ENCODE data around the gene TSPAN5.

TSPAN5 gene

GRCh38 chr4:98641906-98642668 lies 16.3 kb downstream of the TSPAN5 start:
- DNase-seq = no peak

- DNase-seq = no peak
These were observed 17.0 kb downstream of the TSPAN5 start for GRCh38 chr4:98641376-98641775.

GRCh38 chr4:98639523-98639922 lies 18.9 kb downstream of the TSPAN5 start:
- DNase-seq = no peak

GRCh38 chr4:98639108-98639507 lies 19.3 kb downstream of the TSPAN5 start:
- DNase-seq = no peak

GRCh38 chr4:98638661-98639060 lies 19.8 kb downstream of the TSPAN5 start:
- no peak for DNase-seq

GRCh38 chr4:98634061-98634460 lies 24.4 kb downstream of the TSPAN5 start:
- no peak for DNase-seq

GRCh38 chr4:98633159-98633558 lies 25.3 kb downstream of the TSPAN5 start:
- no peak for DNase-seq

GRCh38 chr4:98632258-98632657 lies 26.2 kb downstream of the TSPAN5 start:
- DNase-seq = no peak

GRCh38 chr4:98631506-98631905 lies 26.9 kb downstream of the TSPAN5 start:
- no peak for DNase-seq

GRCh38 chr4:98630737-98631454 lies 27.5 kb downstream of the TSPAN5 start:
- DNase-seq = no peak

- DNase-seq = no peak
These were observed 30.7 kb downstream of the TSPAN5 start for GRCh38 chr4:98627531-98628257.

- DNase-seq = no peak
These were observed 32.1 kb downstream of the TSPAN5 start for GRCh38 chr4:98626350-98626749.

- DNase-seq = no peak
These were observed 32.5 kb downstream of the TSPAN5 start for GRCh38 chr4:98625920-98626319.

- DNase-seq = no peak
These were observed 33.0 kb downstream of the TSPAN5 start for GRCh38 chr4:98625399-98625798.

- DNase-seq = no peak
These were observed 33.8 kb downstream of the TSPAN5 start for GRCh38 chr4:98624642-98625041.

GRCh38 chr4:98624144-98624543 lies 34.3 kb downstream of the TSPAN5 start:
- DNase-seq = no peak

- DNase-seq = no peak
These were observed 35.1 kb downstream of the TSPAN5 start for GRCh38 chr4:98623126-98623802.

GRCh38 chr4:98620087-98620784 lies 38.2 kb downstream of the TSPAN5 start:
- DNase-seq = no peak

- no peak for DNase-seq
These were observed 39.2 kb downstream of the TSPAN5 start for GRCh38 chr4:98619180-98619579.

GRCh38 chr4:98618680-98619079 lies 39.7 kb downstream of the TSPAN5 start:
- DNase-seq = no peak

GRCh38 chr4:98617358-98618047 lies 40.9 kb downstream of the TSPAN5 start:
- DNase-seq = no peak

- no peak for DNase-seq
These were observed 42.4 kb downstream of the TSPAN5 start for GRCh38 chr4:98615991-98616390.

Measured in SHP77 (cell line).